Measurements from ENCODE around the gene KLRG1.
A peak's percentile ranks its signal among the peaks of the same experiment; 100 is the strongest.

KLRG1 gene

GRCh38 chr12:8989413-8989812 is at the start of gene KLRG1:
KLRG1 (plus strand) TSS chr12:8989546; CDS start chr12:8989636, 90 bp downstream.
- DNase-seq (ENCODE audit: low read depth, low spot score), result no peak
- H3K4me3 ChIP-seq (ENCODE audit: low read depth, low read length), result no peak within 1 kb of the TSS
- no peak for TF ChIP-seq CTCF (IDR thresholded peaks at IDR 0.05; ENCODE audit: insufficient read depth, low read length, missing control alignments)
- ChIA-PET CTCF (no interaction called here), POLR2A (no interaction called here)

- no peak for TF ChIP-seq CTCF (IDR thresholded peaks at IDR 0.05; ENCODE audit: insufficient read depth, low read length, missing control alignments)
- ChIA-PET CTCF (interaction anchor here (1.9 kb wide), 1 partner anchor 51 kb away, joined by 4 read pairs; no protein-coding TSS in a partner anchor), POLR2A (no interaction called here)
- no peak overlapping the region for H3K4me3 ChIP-seq (ENCODE audit: low read depth, low read length)
- DNase-seq (ENCODE audit: low read depth, low spot score), result no peak
Observed at GRCh38 chr12:8941691-8942478, 47.5 kb upstream of the KLRG1 start.

- TF ChIP-seq CTCF (IDR thresholded peaks at IDR 0.05; ENCODE audit: insufficient read depth, low read length, missing control alignments), result no peak
- CTCF ChIA-PET, result no interaction called here
- POLR2A ChIA-PET, result no interaction called here
- H3K4me3 ChIP-seq (ENCODE audit: low read depth, low read length), result no peak overlapping the region
- no peak for DNase-seq (ENCODE audit: low read depth, low spot score)
Observed at GRCh38 chr12:8943565-8944186, 45.7 kb upstream of the KLRG1 start.

GRCh38 chr12:8946733-8947132 is 42.6 kb upstream of the KLRG1 start:
- no peak for DNase-seq (ENCODE audit: low read depth, low spot score)
- H3K4me3 ChIP-seq (ENCODE audit: low read depth, low read length), result no peak overlapping the region
- POLR2A ChIA-PET, result no interaction called here

DNA sequence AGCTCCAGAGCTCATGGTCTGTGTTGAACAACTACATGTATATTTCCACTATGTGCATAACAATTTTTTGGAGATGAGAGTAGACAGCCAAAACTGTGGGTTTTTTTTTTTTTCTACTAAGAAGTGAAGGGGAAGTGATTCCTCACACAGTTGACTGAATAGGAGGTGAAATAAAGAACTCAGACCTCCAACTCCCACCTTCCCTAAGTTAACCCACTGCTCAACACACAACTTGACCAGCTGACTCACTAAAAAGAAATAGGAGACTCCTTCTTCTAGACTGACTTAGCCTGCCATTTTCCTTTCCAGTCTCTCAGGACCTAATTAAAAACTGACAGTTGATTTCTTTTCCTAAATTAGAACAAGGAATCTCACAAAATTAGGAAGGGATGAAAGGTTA is 41.6 kb upstream of the KLRG1 start:
- TF ChIP-seq CTCF (IDR thresholded peaks at IDR 0.05; ENCODE audit: insufficient read depth, low read length, missing control alignments), result no peak
- no peak for DNase-seq (ENCODE audit: low read depth, low spot score)
- CTCF ChIA-PET, result interaction anchor here (1.3 to 3.1 kb wide), 2 partner anchors 57 to 290 kb away, joined by 4 to 13 read pairs; no protein-coding TSS in a partner anchor
- H3K4me3 ChIP-seq (ENCODE audit: low read depth, low read length), result no peak overlapping the region
- POLR2A ChIA-PET, result no interaction called here

More at GRCh38 chr12:8946733-8947132, 42.6 kb upstream of the KLRG1 start:
- CTCF ChIA-PET, result interaction anchor here (1.2 to 3.1 kb wide), 2 partner anchors 56 to 92 kb away, joined by 3 to 13 read pairs; no protein-coding TSS in a partner anchor
- no peak for TF ChIP-seq CTCF (IDR thresholded peaks at IDR 0.05; ENCODE audit: insufficient read depth, low read length, missing control alignments)

- POLR2A ChIA-PET, result interaction anchor here (1.0 to 1.7 kb wide), 5 partner anchors 10 to 320 kb away, joined by 3 to 8 read pairs (median 4); no protein-coding TSS in a partner anchor
- DNase-seq (ENCODE audit: low read depth, low spot score), result no peak
- peak overlapping the region; percentile 95 for H3K4me3 ChIP-seq (ENCODE audit: low read depth, low read length)
- CTCF ChIA-PET, result interaction anchor here (0.8 to 3.1 kb wide), 8 partner anchors 12 to 404 kb away, joined by 3 to 13 read pairs (median 5); no protein-coding TSS in a partner anchor
- no peak for TF ChIP-seq CTCF (IDR thresholded peaks at IDR 0.05; ENCODE audit: insufficient read depth, low read length, missing control alignments)
Observed at GRCh38 chr12:8948701-8949341, 40.5 kb upstream of the KLRG1 start.

All from AG04449 (cell line).